ENCODE results near the gene F11.
"Not testable (repeated sequence)": the region's sequence is repeated elsewhere in the genome, so short reads cannot be mapped to it uniquely, and the experiment has no call there.

The F11 gene

DNA sequence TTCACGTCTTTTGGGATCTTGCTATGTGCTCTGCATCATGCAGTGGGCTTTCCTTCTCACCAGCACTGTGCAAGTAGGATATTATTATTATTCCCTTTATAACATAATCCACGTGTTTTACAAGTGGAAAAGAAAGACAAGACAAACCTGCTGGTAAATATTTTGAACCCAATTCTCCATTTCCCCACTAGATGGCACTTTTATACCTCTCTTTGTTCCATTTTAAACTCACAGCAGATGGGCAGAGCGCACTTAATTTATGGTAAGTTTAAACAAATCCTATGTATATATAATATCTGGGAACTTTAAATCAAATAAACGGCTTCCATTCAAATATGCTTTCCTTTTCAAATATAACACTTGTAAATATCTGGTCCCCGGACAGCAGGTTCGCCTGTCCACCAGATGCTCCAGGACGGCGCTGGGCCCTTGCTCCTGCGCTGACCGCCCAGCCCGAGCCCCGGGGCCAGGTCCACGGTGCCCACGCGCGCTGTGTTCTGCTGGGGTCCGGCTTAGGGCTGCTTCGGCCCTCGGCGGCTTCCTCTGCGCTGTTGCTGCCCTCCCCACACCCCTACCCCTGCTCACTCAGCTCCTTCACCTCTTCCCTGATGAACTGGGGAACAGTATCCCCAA, 31.1 kb downstream of the F11 start:
- TF ChIP-seq POLR2A (IDR thresholded peaks at IDR 0.05; ENCODE audit: low read depth, low read length) (no peak), PAX5 (IDR thresholded peaks at IDR 0.05; ENCODE audit: insufficient read depth, low read length, severe bottlenecking) (no peak), SPI1 (IDR thresholded peaks at IDR 0.05; ENCODE audit: low read depth, low read length) (no peak), POU2F2 (IDR thresholded peaks at IDR 0.05; ENCODE audit: low read depth, low read length) (no peak), POLR2AphosphoS5 (IDR thresholded peaks at IDR 0.05; ENCODE audit: low read depth, low read length) (no peak), TAF1 (IDR thresholded peaks at IDR 0.05; ENCODE audit: low read depth, low read length) (no peak)
- FAIRE-seq (no peak), DNase-seq (ENCODE audit: insufficient read length, low spot score) (no peak)

DNA sequence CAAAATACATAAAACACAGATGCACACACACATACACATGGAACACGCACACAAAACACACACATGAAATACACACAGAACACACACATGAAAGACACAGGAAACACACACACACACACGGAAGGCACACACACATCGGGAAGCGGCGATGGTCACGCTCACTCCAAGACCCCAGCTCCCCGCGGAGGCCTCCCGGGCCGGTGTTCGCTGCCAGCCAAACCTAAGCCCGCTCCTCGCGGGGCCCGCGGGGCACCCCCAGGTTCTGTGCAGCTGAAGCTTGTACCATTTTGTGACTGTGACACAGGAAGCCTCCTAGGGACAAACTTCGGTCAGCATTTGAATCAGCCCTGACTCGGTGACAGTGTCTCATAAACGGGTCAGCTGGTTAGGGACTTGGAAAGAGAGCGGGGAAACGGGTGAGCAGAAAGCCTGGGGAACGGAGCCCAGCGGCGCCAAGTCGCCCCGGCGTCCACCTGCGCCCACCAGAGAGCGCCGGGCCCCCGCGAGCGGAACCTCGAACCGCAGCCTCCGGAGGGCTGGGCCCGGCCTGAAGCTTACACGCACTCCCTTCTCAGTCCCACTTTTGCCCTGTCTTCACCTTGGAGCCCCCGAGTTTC, 32.1 kb downstream of the F11 start:
- TF ChIP-seq POU2F2 (IDR thresholded peaks at IDR 0.05; ENCODE audit: low read depth, low read length) (no peak), SPI1 (IDR thresholded peaks at IDR 0.05; ENCODE audit: low read depth, low read length) (no peak), POLR2AphosphoS5 (IDR thresholded peaks at IDR 0.05; ENCODE audit: low read depth, low read length) (no peak), TAF1 (IDR thresholded peaks at IDR 0.05; ENCODE audit: low read depth, low read length) (no peak), POLR2A (IDR thresholded peaks at IDR 0.05; ENCODE audit: low read depth, low read length) (no peak), PAX5 (IDR thresholded peaks at IDR 0.05; ENCODE audit: insufficient read depth, low read length, severe bottlenecking) (no peak)
- DNase-seq (ENCODE audit: insufficient read length, low spot score) (no peak), FAIRE-seq (no peak)

DNA sequence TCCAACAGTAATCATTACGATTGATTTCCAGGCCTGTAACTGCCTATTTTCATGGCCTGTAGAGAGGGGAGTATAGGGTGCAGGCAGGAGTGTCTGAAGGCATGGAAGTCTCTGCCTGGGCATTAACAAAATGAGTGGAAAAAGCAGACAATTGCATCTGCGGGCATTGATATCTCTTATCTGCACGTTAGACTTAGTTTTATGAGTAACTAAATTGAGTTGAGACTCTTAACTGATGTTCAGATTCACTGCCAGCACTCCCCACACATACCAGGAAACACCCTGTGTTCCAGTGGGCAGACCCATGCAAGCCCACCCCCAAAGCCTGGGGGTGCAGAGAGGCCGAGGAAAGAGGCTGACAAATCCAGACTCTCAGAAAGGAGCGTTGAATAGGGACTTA, 33.3 kb downstream of the F11 start:
- no peak for TF ChIP-seq TAF1 (IDR thresholded peaks at IDR 0.05; ENCODE audit: low read depth, low read length)
- TF ChIP-seq POLR2AphosphoS5 (IDR thresholded peaks at IDR 0.05; ENCODE audit: low read depth, low read length), result no peak
- no peak for TF ChIP-seq SPI1 (IDR thresholded peaks at IDR 0.05; ENCODE audit: low read depth, low read length)
- no peak for TF ChIP-seq POLR2A (IDR thresholded peaks at IDR 0.05; ENCODE audit: low read depth, low read length)
- TF ChIP-seq POU2F2 (IDR thresholded peaks at IDR 0.05; ENCODE audit: low read depth, low read length), result no peak
- TF ChIP-seq PAX5 (IDR thresholded peaks at IDR 0.05; ENCODE audit: insufficient read depth, low read length, severe bottlenecking), result no peak
- DNase-seq (ENCODE audit: insufficient read length, low spot score), result no peak
- no peak for FAIRE-seq

DNA sequence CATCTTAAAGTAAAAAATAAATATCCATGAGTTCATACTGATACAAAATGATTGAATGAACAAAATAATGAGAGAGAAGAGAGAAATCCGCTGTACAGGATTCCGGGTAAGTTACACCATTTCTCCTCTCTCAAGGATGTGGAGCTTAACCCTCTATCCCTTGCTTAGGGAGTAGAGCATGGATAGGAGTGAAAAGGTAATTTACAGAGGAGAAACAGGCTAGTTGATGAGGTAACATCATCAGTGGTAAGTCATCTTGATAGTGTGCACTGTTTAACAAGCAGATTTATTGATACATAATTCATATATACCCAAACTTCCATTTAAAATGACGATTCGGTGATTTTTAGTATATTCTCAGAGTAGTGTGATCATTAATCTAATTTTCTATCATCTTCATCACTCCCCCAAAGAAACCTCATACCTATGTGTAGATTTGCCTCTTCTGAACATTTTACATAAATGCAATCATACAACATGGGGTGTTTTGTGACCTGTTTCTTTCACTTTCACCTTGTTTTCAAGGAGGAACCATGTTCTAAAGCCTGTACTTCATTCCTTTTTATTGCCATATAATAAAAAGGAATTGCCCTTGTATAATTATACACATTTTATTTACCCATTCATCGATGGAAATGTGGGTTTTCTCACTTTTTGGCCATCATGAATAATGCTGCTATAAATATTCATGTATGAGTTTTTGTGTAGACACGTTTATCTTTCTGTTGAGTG, 34.8 kb downstream of the F11 start:
- FAIRE-seq, result no peak
- TF ChIP-seq POU2F2 (IDR thresholded peaks at IDR 0.05; ENCODE audit: low read depth, low read length), result no peak
- DNase-seq (ENCODE audit: insufficient read length, low spot score), result no peak

DNA sequence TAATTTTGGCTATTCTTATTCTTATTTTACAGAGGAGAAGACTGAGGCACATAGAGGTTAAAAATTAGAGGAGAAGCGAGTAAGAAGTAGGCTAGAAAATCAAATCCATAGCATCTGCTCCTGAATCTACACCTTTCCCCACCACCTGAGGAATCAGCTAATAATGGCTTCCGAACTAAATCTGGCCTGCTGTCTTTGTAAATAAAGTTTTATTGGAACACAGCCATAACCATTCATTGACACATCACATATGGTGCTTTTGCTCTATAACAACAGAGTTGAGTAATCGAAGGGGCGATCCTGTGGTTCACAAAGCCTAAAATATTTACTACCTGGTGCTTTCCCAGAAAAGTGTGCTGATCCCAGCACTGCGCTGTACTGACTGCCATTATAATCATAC, 38.2 kb downstream of the F11 start:
- TF ChIP-seq POLR2A (IDR thresholded peaks at IDR 0.05; ENCODE audit: low read depth, low read length), result no peak
- no peak for TF ChIP-seq PAX5 (IDR thresholded peaks at IDR 0.05; ENCODE audit: insufficient read depth, low read length, severe bottlenecking)
- no peak for TF ChIP-seq POU2F2 (IDR thresholded peaks at IDR 0.05; ENCODE audit: low read depth, low read length)
- no peak for TF ChIP-seq SPI1 (IDR thresholded peaks at IDR 0.05; ENCODE audit: low read depth, low read length)
- no peak for TF ChIP-seq POLR2AphosphoS5 (IDR thresholded peaks at IDR 0.05; ENCODE audit: low read depth, low read length)
- TF ChIP-seq TAF1 (IDR thresholded peaks at IDR 0.05; ENCODE audit: low read depth, low read length), result no peak
- no peak for FAIRE-seq
- DNase-seq (ENCODE audit: insufficient read length, low spot score), result no peak

DNA sequence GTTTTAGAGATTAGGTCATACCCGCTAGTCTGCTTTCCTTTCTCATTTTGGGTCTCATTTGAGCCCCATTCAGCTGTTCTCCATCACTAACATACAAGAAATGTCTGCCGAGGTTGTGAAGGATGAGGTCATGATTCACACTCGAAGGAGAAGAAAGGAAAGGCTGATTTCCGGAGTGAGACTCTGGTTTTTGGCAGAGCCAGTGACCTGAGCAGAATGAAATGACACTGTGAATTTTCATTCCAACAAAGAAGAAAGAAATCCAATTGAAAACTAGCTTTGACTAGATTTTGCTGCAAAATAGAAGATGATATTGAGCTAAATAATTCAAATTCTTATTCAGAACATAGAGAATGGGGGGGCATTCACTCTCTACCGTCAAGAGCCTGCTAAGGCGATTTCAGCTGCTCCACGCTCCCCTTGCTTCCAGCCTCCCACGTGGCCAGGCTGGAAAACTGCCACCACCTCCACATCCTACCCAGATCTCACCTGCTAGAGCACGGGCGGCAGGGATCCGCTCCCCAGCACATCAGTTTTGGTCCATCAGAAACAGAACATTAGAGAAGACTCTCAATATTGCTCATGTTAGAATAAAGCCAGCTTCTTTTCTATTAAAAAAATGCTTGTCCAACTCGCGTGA, 39.0 kb downstream of the F11 start:
- TF ChIP-seq SPI1 (IDR thresholded peaks at IDR 0.05; ENCODE audit: low read depth, low read length) (no peak), POLR2AphosphoS5 (IDR thresholded peaks at IDR 0.05; ENCODE audit: low read depth, low read length) (no peak), POU2F2 (IDR thresholded peaks at IDR 0.05; ENCODE audit: low read depth, low read length) (no peak), TAF1 (IDR thresholded peaks at IDR 0.05; ENCODE audit: low read depth, low read length) (no peak), PAX5 (IDR thresholded peaks at IDR 0.05; ENCODE audit: insufficient read depth, low read length, severe bottlenecking) (no peak), POLR2A (IDR thresholded peaks at IDR 0.05; ENCODE audit: low read depth, low read length) (no peak)
- FAIRE-seq, result no peak
- DNase-seq (ENCODE audit: insufficient read length, low spot score), result no peak

DNA sequence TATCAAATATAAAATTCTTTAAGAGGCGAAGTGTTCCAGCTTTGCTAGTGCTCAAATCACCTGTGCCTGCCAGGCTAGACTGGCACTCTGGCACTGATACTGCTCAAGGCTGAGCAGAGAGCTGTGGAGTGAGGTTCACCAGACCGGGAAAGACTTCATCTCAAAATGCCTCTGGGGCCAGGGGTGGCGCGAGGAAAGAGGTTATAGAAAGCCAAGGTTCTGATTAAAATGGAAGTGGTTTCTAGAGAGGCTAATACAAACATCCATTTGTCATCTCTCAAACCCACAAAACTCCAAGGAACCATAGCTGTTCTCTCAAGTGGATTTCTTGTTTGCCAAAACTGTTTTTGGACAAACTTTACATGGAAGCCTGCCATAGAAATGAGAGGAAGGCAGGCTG, 41.5 kb downstream of the F11 start:
- TF ChIP-seq TAF1 (IDR thresholded peaks at IDR 0.05; ENCODE audit: low read depth, low read length) (no peak), SPI1 (IDR thresholded peaks at IDR 0.05; ENCODE audit: low read depth, low read length) (no peak)
- DNase-seq (ENCODE audit: insufficient read length, low spot score) (no peak), FAIRE-seq (no peak)

DNA sequence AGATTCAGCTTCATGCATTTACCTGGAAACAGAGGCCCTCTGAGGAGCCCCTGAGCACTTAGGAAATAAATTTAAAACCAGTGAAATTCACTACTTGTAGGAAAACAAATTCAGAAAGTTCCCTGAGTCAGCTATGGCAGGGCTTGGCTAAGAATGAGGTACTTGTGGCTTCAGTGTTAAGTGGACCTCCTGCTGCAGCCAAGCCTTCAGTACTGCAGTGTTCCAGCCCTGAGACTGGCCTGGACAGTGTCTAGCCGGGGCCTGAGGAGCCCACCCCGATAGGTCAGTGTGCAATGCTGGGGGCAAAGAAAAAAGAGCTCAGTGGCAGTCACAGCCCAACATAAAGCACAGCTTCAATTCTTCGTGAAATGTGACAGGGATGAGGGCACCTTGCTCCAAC, 41.9 kb downstream of the F11 start:
- FAIRE-seq (no peak), DNase-seq (ENCODE audit: insufficient read length, low spot score) (no peak)
- TF ChIP-seq PAX5 (IDR thresholded peaks at IDR 0.05; ENCODE audit: insufficient read depth, low read length, severe bottlenecking) (no peak), POLR2A (IDR thresholded peaks at IDR 0.05; ENCODE audit: low read depth, low read length) (no peak), SPI1 (IDR thresholded peaks at IDR 0.05; ENCODE audit: low read depth, low read length) (no peak), POLR2AphosphoS5 (IDR thresholded peaks at IDR 0.05; ENCODE audit: low read depth, low read length) (no peak), POU2F2 (IDR thresholded peaks at IDR 0.05; ENCODE audit: low read depth, low read length) (no peak), TAF1 (IDR thresholded peaks at IDR 0.05; ENCODE audit: low read depth, low read length) (no peak)

DNA sequence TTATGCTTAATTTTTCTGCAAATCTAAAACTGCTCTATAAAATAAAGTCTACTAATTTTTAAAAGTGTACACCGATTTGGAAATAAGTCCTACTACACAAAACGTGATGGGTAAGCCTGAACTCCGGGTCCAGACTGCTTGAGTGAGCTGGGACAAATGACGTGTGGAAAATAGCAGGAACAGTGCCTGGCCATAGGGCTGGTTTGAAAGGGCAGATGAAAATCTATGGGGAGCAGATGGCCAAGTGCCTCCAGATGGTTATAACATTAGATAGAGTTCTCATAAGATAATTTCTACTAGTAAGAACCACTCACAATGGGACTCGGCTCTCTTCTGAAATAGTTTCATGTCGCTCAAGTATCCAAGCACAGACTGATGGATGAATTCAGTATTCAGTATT, 52.5 kb downstream of the F11 start:
- DNase-seq (ENCODE audit: insufficient read length, low spot score) (no peak), FAIRE-seq (no peak)
- TF ChIP-seq POU2F2 (IDR thresholded peaks at IDR 0.05; ENCODE audit: low read depth, low read length), result no peak
- no peak for TF ChIP-seq POLR2AphosphoS5 (IDR thresholded peaks at IDR 0.05; ENCODE audit: low read depth, low read length)

DNA sequence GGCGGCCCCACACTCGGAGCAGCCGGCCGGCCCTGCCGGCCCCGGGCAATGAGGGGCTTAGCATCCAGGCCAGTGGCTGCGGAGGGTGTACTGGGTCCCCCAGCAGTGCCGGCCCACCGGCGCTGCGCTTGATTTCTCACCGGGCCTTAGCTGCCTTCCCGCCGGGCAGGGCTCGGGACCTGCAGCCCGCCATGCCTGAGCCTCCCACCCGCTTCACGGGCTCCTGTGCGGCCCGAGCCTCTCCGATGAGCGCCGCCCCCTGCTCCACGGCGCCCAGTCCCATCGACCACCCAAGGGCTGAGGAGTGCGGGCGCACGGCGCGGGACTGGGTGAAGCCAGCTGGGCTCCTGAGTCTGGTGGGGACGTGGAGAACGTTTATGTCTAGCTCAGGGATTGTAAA, 58.7 kb downstream of the F11 start:
- not testable (repeated sequence) for DNase-seq (ENCODE audit: insufficient read length, low spot score); FAIRE-seq

Measured in GM12891 (cell line).